ENCODE results near the gene MOSPD3. TPM values are rescaled to one million over a fixed set of nuclear protein-coding genes. Genes with fewer than 3 reads are reported as not detected.
A peak's percentile ranks its signal among the peaks of the same experiment; 100 is the strongest.

Gene MOSPD3
- total and polyA plus RNA-seq, 2 of the 13 experiments (the other 11 are each of a cell fraction or from before 2014, with no cell fraction given) = 7.6 to 8.8 TPM

DNA sequence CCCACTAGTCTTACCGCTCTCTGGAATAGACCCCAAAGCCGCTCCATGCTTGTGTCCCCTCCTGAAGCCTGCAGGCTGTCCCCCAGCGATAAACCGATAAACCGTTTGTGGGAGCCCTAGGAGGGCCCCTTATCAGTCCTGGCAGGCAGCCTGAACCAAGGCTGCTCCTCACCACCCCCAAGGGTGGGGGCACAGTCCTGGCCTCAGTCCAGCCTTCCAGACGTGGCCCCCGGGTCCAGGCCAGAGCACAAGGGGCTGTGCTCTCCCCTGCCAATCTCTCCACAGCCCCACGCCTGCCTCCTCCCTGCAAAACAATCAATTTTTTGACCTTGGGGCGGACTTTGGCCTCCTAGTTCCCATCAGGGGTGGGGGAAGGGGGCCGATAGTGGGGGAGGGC lies 29.1 kb downstream of the MOSPD3 start, which contains the start of gene TFR2 (continued):
- TF ChIP-seq, protein P1, sequence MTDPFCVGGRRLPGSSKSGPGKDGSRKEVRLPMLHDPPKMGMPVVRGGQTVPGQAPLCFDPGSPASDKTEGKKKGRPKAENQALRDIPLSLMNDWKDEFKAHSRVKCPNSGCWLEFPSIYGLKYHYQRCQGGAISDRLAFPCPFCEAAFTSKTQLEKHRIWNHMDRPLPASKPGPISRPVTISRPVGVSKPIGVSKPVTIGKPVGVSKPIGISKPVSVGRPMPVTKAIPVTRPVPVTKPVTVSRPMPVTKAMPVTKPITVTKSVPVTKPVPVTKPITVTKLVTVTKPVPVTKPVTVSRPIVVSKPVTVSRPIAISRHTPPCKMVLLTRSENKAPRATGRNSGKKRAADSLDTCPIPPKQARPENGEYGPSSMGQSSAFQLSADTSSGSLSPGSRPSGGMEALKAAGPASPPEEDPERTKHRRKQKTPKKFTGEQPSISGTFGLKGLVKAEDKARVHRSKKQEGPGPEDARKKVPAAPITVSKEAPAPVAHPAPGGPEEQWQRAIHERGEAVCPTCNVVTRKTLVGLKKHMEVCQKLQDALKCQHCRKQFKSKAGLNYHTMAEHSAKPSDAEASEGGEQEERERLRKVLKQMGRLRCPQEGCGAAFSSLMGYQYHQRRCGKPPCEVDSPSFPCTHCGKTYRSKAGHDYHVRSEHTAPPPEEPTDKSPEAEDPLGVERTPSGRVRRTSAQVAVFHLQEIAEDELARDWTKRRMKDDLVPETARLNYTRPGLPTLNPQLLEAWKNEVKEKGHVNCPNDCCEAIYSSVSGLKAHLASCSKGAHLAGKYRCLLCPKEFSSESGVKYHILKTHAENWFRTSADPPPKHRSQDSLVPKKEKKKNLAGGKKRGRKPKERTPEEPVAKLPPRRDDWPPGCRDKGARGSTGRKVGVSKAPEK (CRISPR knock-in tag; IDR thresholded peaks at IDR 0.05; ENCODE audit: borderline replicate concordance) = no peak
- TF ChIP-seq ZSCAN25 (CRISPR knock-in tag; IDR thresholded peaks at IDR 0.05) (peak; percentile 99), ZNF274 (CRISPR knock-in tag; IDR thresholded peaks at IDR 0.05) (no peak), IKZF1 (IDR thresholded peaks at IDR 0.05) (no peak), MYNN (CRISPR knock-in tag; IDR thresholded peaks at IDR 0.05; ENCODE audit: low read depth) (no peak), ZBTB20 (CRISPR knock-in tag; IDR thresholded peaks at IDR 0.05; ENCODE audit: borderline replicate concordance, low read depth) (no peak), IKZF4 (CRISPR knock-in tag; IDR thresholded peaks at IDR 0.05; ENCODE audit: borderline replicate concordance, low read depth, not compliant biosample characterization) (no peak), SOX13 (IDR thresholded peaks at IDR 0.05) (no peak), SOX13 (CRISPR knock-in tag; conservative IDR thresholded peaks at IDR 0.05 in 1 of 2, IDR thresholded peaks at IDR 0.05 in 1 of 2) (peak in 1 of 2 experiments; percentile 75; a peak in 2 of 4 replicates), BORCS8-MEF2B (CRISPR knock-in tag; IDR thresholded peaks at IDR 0.05) (no peak), MIER3 (CRISPR knock-in tag; IDR thresholded peaks at IDR 0.05; ENCODE audit: borderline replicate concordance) (peak; percentile 68; the same call in 1 of the 2 replicates)
- TF ChIP-seq, protein P2, sequence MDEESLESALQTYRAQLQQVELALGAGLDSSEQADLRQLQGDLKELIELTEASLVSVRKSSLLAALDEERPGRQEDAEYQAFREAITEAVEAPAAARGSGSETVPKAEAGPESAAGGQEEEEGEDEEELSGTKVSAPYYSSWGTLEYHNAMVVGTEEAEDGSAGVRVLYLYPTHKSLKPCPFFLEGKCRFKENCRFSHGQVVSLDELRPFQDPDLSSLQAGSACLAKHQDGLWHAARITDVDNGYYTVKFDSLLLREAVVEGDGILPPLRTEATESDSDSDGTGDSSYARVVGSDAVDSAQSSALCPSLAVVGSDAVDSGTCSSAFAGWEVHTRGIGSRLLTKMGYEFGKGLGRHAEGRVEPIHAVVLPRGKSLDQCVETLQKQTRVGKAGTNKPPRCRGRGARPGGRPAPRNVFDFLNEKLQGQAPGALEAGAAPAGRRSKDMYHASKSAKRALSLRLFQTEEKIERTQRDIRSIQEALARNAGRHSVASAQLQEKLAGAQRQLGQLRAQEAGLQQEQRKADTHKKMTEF (CRISPR knock-in tag; IDR thresholded peaks at IDR 0.05) = peak; percentile 39; the same call in 1 of the 2 replicates
- TF ChIP-seq, protein P3, sequence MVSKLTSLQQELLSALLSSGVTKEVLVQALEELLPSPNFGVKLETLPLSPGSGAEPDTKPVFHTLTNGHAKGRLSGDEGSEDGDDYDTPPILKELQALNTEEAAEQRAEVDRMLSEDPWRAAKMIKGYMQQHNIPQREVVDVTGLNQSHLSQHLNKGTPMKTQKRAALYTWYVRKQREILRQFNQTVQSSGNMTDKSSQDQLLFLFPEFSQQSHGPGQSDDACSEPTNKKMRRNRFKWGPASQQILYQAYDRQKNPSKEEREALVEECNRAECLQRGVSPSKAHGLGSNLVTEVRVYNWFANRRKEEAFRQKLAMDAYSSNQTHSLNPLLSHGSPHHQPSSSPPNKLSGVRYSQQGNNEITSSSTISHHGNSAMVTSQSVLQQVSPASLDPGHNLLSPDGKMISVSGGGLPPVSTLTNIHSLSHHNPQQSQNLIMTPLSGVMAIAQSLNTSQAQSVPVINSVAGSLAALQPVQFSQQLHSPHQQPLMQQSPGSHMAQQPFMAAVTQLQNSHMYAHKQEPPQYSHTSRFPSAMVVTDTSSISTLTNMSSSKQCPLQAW (CRISPR knock-in tag; IDR thresholded peaks at IDR 0.05) = 0 out of 2 replicates have a peak, but pooled peaks have one; percentile 46
- TF ChIP-seq, protein P4, sequence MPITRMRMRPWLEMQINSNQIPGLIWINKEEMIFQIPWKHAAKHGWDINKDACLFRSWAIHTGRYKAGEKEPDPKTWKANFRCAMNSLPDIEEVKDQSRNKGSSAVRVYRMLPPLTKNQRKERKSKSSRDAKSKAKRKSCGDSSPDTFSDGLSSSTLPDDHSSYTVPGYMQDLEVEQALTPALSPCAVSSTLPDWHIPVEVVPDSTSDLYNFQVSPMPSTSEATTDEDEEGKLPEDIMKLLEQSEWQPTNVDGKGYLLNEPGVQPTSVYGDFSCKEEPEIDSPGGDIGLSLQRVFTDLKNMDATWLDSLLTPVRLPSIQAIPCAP (CRISPR knock-in tag; IDR thresholded peaks at IDR 0.05; ENCODE audit: low read depth) = no peak
- TF ChIP-seq, protein P5, sequence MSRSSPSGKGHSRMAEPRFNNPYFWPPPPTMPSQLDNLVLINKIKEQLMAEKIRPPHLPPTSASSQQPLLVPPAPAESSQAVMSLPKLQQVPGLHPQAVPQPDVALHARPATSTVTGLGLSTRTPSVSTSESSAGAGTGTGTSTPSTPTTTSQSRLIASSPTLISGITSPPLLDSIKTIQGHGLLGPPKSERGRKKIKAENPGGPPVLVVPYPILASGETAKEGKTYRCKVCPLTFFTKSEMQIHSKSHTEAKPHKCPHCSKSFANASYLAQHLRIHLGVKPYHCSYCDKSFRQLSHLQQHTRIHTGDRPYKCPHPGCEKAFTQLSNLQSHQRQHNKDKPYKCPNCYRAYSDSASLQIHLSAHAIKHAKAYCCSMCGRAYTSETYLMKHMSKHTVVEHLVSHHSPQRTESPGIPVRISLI (CRISPR knock-in tag; IDR thresholded peaks at IDR 0.05; ENCODE audit: borderline replicate concordance) = peak; percentile 47; the same call in 1 of the 2 replicates
- TF ChIP-seq, protein P6, sequence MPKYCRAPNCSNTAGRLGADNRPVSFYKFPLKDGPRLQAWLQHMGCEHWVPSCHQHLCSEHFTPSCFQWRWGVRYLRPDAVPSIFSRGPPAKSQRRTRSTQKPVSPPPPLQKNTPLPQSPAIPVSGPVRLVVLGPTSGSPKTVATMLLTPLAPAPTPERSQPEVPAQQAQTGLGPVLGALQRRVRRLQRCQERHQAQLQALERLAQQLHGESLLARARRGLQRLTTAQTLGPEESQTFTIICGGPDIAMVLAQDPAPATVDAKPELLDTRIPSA (CRISPR knock-in tag; IDR thresholded peaks at IDR 0.05; ENCODE audit: borderline replicate concordance) = no peak
